ENCODE results near the gene MYO5C. TPM values are rescaled to one million over a fixed set of nuclear protein-coding genes. Genes with fewer than 3 reads are reported as not detected.
"Not testable (repeated sequence)": the region's sequence is repeated elsewhere in the genome, so short reads cannot be mapped to it uniquely, and the experiment has no call there.

Gene MYO5C
- polyA plus RNA-seq, 3 donors: 4.6 to 14.5 (median 5.1) TPM

DNA sequence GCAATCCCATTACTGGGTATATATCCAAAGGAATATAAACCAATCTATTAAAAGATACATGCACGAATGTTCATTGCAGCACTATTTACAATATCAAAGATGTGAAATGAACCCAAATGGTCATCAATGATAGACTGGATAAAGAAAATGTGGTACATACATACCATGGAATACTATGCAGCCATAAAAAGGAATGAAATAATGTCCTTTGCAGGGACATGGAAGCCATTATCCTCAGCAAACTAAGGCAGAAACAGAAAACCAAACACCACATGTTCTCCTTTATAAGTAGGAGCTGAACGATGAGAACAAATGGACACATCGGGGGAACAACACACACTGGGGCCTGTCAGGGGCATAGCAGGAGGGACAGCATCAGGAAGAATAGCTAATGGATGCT, 125.4 kb downstream of the MYO5C start:
- WGBS, 3 donors: 94 to 99% (median 96%) methylated on average over 3 of the region's 3 CpGs

DNA sequence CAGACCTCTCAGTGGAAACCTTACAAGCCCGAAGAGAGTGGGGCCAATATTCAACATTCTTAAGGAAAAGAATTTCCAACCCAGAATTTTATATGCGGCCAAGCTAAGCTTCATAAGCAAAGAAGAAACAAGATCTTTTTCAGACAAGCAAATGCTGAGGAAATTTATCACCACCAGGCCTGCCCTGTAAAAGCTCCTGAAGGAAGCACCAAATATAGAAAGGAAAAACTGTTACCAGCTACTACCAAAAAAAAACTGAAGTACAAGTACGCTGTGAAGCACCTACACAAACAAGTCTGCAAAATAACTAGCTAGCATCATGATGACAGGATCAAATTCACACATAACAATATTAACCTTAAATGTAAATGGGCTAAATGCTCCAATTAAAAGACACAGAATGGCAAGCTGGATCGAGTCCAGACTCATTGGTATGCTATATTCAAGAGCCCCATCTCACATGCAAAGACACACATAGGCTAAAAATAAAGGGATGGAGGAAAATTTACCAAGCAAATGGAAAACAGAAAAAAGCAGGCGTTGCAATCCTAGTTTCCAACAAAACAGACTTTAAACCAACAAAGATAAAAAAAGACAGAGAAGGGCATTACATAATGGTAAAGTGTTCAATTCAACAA, 130.0 kb downstream of the MYO5C start:
- 90 to 94% (median 93%) methylated on average over 5 of the region's 5 CpGs for WGBS, 3 donors
- not testable (repeated sequence) for H3K27ac ChIP-seq (ENCODE audit: low read depth, low read length)

More for the DNA sequence above, 125.4 kb downstream of the MYO5C start:
- not testable (repeated sequence) for H3K27ac ChIP-seq (ENCODE audit: low read depth, low read length)

DNA sequence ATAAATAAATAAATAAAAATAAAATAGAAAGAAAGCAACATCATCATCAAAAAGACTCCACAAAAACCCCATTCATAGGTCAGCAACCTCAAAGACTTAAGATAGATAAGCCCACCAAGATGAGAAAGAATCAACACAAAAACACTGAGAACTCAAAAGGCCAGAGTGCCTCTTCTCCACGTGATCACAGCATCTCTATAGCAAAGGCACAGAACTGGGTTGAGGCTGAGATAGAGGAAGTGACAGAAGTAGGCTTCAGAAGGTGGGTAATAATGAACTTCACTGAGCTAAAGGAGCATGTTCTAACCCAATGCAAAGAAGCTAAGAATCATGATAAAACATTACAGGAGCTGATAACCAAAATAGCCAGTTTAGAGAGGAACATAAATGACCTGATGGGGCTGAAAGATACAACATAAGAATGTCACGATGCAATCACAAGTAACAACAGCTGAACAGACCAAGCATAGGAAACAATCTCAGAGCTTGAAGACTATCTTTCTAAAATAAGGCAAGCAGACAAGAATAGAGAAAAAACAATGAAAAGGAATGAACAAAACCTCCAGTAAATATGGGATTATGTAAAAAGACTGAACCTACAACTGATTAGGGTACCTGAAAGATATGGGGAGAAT, 130.9 kb downstream of the MYO5C start:
- H3K27ac ChIP-seq (ENCODE audit: low read depth, low read length): no peak overlapping the region
- WGBS, 3 donors: 86 to 90% (median 88%) methylated on average over 2 of the region's 2 CpGs

DNA sequence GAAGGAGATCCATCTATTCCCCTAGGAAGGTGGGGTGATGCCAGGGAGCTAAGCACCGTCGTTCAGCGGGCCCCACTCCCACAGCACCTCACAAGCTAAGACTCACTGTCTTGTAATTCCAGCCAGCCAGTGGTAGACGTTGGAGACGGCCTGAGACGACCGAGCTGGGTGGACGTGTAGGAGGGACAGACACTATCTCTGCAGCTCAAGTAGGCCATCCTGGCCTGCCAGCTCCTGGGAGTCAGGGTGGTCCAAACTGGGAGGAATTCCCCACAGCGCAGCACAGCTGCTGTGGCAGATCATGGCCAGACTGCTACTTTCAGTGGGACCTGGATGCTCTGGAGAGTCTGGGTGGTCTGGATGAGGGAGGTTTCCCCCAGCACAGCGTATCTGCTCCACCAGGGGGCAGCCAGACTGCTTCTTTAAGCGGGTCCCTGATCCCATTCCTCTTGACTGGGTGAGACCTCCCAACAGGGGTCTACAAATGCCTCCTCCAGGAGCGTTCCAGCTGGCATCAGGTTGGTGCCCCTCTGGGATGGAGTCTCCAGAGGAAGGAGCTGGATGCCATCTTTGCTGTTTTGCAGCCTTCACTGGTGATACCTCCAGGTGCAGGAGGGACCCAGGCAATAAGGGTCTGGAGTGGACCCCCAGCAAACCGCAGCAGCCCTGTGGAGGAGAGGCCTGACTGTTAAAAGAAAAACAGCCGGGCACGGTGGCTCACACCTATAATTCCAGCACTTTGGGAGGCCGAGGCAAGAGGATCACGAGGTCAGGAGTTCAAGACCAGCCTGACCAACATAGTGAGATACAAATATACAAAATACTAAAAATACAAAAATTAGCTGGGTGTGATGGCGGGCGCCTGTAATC, 132.0 kb downstream of the MYO5C start:
- 90 to 92% (median 92%) methylated on average over 19 of the region's 19 CpGs for WGBS, 3 donors
- no peak overlapping the region for H3K27ac ChIP-seq (ENCODE audit: low read depth, low read length)

DNA sequence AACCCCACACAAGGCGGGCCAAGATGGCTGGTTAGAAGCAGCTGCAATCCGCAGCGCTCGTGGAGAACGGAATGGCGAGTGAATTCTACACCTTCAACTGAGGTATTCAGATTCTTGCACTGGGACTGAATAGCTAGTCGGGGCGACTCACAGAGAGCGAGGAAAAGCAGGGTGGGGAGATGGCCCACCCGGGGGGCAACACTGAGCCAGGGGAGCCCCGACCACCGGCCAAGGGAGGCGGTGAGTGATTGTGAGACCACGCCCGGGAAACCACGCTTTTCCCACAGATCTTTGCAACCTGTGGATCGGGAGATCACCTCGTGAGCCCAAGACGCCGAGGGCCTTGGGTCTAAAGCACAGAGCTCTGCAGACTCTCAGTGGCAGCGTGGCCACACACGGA, 132.7 kb downstream of the MYO5C start:
- WGBS, 3 donors: 90 to 93% (median 90%) methylated on average over 22 of the region's 22 CpGs
- H3K27ac ChIP-seq (ENCODE audit: low read depth, low read length): no peak overlapping the region

DNA sequence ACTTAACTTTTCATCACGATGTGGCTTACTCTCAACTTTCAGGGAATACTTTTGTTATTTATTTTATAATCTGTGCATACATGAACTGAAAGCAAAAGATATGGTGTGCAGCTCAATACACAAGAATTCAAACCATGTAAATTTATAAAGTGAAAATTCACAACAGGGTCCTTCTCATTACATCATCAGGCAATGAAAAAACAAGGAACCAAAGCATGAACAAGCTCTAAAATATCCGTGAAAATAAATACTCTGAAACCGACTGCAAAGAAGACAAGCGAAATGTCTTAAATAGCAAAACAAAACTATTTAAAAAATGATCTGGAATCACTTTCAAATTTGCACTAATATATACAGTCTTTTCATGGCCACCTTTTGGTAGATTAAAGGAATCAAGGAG, 133.3 kb downstream of the MYO5C start:
- WGBS, 3 donors: 81 to 89% (median 81%) methylated on average over 4 of the region's 4 CpGs
- H3K27ac ChIP-seq (ENCODE audit: low read depth, low read length): no peak overlapping the region

DNA sequence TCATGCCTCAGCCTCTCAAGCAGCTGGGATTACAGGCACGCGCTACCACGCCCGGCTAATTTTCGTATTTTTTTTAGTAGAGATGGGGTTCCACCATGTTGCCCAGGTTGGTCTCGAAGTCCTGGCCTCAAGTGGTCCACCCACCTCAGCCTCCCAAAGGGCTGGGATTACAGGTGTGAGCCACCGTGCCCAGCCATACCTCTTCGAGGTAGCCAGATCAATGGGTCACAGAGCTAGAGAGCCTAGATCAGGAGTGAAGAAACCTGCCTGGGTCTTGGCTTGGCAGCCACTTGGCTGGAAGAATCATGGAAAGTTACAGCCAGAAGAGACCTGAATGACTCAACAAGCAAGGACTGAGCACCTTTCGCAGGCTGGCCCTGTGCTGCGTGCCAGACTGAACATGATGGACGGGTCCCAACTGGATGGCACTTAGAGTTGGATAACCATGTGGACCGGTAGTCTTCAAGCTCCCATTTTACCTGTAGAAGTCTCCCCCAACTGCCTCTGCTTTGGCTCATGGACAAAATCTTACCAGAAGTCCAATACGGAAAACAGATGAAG, 134.1 kb downstream of the MYO5C start:
- 97 to 99% (median 97%) methylated on average over 13 of the region's 13 CpGs for WGBS, 3 donors
- H3K27ac ChIP-seq (ENCODE audit: low read depth, low read length): no peak overlapping the region

DNA sequence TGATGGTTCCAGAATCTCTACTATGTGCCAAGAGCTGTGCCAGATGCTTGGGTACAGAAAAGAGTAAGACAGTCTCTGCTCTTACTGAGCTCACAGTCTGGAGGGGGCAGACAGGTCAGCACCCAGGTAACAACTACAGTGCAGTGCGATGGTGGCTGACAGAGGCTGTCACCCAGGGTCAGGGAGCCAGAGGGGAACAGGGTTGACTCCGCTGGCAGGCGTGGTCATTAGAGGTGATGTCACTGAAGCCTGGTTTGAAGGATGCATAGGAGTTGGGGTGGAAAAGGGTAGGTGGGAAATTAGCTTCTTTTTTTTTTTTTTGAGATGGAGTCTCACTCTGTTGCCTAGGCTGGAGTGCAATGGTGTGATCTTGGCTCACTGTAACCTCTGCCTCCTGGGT, 136.0 kb downstream of the MYO5C start:
- 97 to 100% (median 97%) methylated on average over 3 of the region's 3 CpGs for WGBS, 3 donors
- no peak overlapping the region for H3K27ac ChIP-seq (ENCODE audit: low read depth, low read length)

DNA sequence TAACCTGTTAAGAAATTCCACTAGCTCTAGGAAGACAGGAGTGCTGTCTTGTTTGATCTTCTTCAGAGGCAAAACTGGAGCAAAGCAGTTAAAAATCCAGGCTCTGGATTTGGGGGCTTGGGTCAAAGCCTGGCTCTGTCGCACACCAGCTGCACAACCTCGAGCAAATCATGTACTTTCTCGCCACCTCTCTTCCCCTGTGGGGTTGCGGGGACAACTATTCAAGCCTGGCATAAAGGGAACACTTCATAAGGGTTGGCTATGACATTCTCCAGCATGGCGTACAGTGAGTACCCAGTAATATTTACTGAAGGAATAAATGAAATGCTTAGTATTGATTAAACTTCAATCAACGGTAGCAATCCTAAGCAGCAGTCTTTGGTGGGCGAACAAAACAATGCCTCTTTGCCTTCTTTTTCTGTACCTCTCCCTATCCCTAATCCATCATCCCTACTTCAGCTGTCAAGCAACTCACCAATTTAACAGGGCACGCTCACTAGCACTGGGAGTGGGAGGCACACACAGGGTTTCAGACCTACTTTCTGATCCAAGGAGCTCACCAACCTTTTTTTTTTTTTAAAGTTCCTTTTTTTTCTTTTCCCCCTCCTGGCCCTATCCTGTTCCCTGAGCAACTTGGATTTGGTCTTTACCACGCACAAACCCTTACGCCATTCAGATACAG, 137.4 kb downstream of the MYO5C start:
- H3K27ac ChIP-seq (ENCODE audit: low read depth, low read length): no peak overlapping the region
- WGBS, 3 donors: 71 to 90% (median 88%) methylated on average over 10 of the region's 10 CpGs

DNA sequence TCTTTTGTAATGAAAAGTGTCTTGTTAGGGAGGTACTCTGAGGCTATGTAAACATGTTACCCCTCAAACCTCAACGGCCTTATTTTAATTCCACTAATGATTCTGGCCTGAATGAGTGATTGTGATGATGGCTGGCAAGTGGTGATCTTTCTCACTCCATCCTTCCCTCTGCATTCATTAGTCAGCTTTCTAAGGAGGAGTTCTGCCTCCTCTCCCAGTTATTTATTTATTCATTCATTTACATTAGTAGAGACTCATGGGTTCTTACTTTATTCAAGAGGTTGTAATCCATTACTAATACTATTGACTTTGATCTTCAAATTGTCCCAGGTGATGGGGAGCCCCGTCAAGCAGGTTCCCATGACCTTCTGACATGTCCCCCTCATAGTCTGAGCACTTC, 139.7 kb downstream of the MYO5C start:
- WGBS, 3 donors: 58 to 79% (median 77%) methylated on average over 2 of the region's 2 CpGs
- H3K27ac ChIP-seq (ENCODE audit: low read depth, low read length): no peak overlapping the region

DNA sequence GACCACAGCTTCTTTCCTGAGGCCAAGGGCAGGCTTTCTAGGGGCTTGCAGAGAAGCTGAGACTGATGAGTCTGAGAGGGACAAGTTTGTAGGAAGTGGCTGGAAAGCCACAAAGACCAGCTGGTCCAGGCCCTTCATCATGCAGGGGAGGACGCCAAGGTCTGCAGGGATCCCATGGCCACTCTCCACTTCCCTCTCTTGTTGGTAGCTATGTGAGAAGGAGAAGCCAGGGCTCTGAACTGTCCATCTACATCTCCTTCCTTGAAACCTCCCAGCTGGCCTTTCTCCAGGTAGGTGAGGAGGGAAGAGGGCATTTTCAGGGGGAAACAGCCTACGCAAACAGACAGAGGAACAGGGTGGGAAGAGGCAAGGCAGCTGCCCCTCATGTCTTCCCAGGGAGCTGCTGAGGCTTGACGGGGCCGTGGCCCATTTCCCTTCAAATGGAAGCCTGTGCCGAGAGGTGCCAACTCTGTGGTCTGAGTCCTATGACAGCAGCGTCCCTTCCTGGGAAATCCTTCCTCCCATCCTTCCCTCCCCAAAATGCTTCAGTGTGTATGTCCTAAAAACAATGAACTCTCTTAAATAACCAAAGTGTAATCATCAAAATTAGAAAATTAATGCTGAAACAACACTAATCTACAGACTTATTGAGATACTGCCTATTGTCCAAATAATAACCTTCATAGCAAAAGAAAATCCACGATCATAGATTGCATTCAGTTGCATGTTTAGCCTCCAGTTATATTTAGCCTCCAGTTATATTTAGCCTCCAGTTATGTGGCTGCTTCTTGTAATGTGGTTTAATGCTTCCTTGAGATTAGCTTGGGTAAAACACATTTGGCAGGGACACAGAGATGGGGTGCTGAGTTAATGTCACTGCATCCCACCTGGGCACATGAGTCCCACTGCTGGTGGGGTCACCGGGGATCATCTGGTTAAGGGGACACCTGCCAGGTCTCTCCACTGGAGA, 140.4 kb downstream of the MYO5C start:
- WGBS, 3 donors: 74 to 92% (median 81%) methylated on average over 8 of the region's 8 CpGs

DNA sequence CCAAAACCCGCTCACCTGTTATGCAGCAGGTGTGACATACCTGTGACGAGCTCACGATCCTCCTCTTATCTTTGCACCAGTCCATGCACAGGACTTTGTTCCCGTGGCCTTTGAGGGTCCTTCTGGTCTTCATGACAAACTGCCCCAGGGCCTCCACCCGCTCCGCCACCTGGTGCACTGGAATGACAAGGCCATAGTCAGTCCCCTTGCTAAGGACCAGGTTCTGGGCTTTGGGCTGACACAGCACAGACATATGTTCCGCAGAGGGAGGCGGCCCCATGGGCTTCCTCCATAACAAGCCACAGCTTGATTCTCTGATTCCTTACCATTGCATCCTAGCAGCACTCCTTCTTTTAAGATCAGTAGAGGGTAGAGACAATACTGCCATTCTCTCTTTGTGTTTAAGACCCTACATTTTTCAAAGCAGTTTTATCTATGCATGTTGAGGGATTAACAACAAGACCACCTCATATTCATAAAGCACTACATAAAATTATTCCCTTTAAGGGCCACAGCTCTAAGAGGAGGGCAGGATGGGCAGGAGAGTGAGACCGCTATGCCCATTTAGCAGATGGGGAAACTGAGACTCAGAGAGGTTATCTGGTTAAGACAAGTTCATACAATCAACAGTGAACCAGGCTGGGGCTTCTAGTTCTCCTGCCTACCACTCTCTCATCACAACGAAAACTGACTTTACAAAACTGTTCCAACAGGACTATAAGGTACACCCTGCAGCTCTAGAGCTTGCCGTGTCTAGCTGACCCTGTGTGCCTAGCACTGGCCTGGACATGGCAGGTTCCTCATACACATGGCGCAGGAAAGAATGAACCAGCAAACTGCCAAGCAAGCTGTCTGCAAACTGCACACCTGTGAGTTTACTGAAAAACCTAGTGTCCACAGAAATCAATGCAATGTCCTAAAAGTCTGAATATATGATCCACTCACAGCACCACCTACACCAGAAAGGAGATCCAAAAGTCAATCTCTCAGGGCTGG, 141.4 kb downstream of the MYO5C start:
- WGBS, 3 donors: 91 to 97% (median 97%) methylated on average over 12 of the region's 12 CpGs
- no peak overlapping the region for H3K27ac ChIP-seq (ENCODE audit: low read depth, low read length)

More for the DNA sequence above, 140.4 kb downstream of the MYO5C start:
- no peak overlapping the region for H3K27ac ChIP-seq (ENCODE audit: low read depth, low read length)

DNA sequence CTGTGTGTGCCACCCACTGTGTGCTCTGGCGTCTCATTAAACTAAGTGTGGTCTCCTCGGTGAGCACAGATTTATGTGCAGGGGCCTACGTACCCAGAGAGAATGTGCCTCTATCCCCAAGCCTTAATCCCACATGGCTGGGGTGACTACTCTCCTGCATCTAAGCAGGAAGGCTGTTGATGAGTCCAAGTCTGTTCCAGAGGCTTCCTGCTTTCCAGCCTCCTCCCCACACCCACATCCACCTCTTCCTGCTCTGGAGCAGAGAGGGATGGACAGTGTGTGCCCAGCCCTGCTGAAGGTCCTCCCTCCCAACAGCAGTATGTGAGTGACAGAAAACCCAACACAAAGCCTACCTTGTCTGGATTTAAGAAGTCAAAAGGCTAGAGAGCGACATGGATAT, 144.3 kb downstream of the MYO5C start:
- 84 to 94% (median 87%) methylated on average over 4 of the region's 4 CpGs for whole genome bisulfite sequencing, 3 donors
- H3K27ac ChIP-seq (ENCODE audit: low read depth, low read length): no peak overlapping the region

DNA sequence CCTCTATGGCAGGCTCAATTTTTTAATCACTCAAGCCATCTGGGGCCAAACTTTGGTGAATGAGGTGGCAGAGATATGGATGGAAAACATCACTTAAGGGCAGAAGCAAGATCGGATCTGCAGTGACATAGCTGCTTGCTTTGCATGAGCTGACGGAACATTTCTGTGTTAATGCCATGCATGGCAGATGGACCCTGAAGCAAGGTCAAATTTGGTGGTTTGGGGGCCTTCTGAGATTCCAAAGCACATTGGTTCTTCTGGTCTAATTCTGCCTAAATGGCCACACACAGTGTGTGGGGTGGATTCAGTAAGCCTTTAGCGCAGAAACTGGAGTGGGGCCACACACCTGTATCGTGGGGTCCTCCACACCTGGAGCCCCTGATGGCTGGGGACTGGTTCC, 144.7 kb downstream of the MYO5C start:
- WGBS, 3 donors: 96 to 99% (median 97%) methylated on average over 4 of the region's 4 CpGs
- H3K27ac ChIP-seq (ENCODE audit: low read depth, low read length): no peak overlapping the region

DNA sequence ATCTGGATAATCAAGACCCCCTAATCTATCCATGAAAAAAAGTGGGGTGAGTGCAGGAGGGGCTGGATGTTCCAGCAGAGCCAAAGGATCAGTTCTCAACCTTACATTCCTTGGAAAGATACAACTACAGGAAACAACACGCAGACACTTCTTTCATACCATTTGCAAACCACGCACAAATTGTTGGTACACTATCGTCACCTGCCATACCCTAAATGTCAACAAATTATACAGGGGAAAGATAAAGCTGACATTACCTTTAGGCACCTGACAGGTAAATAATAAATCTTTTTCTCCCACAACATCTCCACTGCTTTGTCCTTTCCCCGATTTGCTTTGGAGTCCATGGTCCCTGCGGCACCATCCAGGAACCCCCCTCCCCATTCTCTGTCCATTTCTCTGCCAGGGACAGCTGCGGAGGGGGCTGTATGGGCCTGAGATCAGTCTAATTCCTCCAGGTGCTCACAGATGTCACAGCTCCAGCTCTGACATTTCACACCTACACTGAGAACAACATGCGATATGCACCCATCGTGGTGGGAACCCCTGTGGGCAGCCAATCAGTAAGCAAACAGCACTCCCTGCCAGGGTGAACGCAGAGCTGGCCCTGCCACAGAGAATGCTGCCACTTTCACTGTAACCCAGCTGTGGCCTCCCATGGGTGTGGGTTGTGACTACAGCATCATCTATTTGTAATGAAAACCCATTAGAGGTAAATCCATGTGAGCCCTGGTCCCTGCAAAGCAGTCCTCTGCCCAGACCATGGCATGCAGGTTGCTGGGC, 145.4 kb downstream of the MYO5C start:
- WGBS, 3 donors: 73 to 83% (median 80%) methylated on average over 9 of the region's 9 CpGs
- H3K27ac ChIP-seq (ENCODE audit: low read depth, low read length): no peak overlapping the region

DNA sequence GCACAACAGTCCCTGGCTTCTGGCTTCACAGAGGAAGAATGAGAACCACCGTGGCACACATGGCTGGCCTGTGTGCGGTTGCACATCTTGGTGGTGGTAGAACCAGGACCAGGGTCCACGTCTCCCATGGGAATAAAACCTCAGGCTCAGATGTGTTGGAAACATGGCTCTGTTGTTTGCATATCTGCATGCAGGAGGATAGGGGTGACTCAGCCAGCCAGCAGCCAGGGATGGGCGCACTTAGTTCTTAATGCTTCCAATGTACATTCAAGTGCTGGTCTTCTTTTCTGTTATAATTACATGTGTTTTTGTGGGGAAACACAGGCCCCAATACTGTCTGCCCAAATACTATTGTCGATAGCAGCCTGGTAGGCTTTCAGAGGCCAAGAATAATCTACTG, 147.2 kb downstream of the MYO5C start:
- no peak overlapping the region for H3K27ac ChIP-seq (ENCODE audit: low read depth, low read length)
- WGBS, 3 donors: 87 to 95% (median 94%) methylated on average over 5 of the region's 5 CpGs

Data from adipose tissue (tissue), 3 donors.